HG02571 (cell line): Measurements from ENCODE around the gene SRGN.

Source experiments
- ATAC-seq: cut with Tn5 transposase; IDR thresholded peaks from one replicate; pipeline ENCODE4 v1.9.1; 2021; ENCODE audit warnings: mild to moderate bottlenecking, moderate library complexity; ENCODE audit not compliant: unreplicated experiment

SRGN gene

GRCh38 chr10:69089638-69090599 lies 2.0 kb downstream of the SRGN start:
- ATAC-seq, result peak; percentile 29

- no peak for ATAC-seq
Measured at GRCh38 chr10:69090685-69091084, 2.8 kb downstream of the SRGN start.

GRCh38 chr10:69091143-69091651 lies 3.3 kb downstream of the SRGN start:
- no peak for ATAC-seq

GRCh38 chr10:69092959-69093850 lies 5.3 kb downstream of the SRGN start:
- ATAC-seq, result no peak

GRCh38 chr10:69093933-69094332 lies 6.0 kb downstream of the SRGN start:
- ATAC-seq, result no peak

- ATAC-seq, result no peak
Measured at GRCh38 chr10:69096045-69096444, 8.1 kb downstream of the SRGN start.

GRCh38 chr10:69097729-69098128 lies 9.8 kb downstream of the SRGN start:
- ATAC-seq, result no peak

- ATAC-seq, result no peak
Measured at GRCh38 chr10:69100136-69100872, 12.4 kb downstream of the SRGN start.

- ATAC-seq, result no peak
Measured at GRCh38 chr10:69101451-69102095, 13.7 kb downstream of the SRGN start.

GRCh38 chr10:69102440-69102839 lies 14.5 kb downstream of the SRGN start:
- no peak for ATAC-seq

GRCh38 chr10:69103784-69104183 lies 15.9 kb downstream of the SRGN start:
- no peak for ATAC-seq

GRCh38 chr10:69104994-69105790 lies 17.3 kb downstream of the SRGN start:
- no peak for ATAC-seq

GRCh38 chr10:69107176-69107490 lies 19.2 kb downstream of the SRGN start:
- ATAC-seq, result no peak

GRCh38 chr10:69107699-69108098 lies 19.8 kb downstream of the SRGN start:
- ATAC-seq, result no peak

GRCh38 chr10:69119896-69120295 lies 32.0 kb downstream of the SRGN start:
- ATAC-seq, result no peak

GRCh38 chr10:69123306-69123746 lies 35.4 kb downstream of the SRGN start:
- peak; percentile 45 for ATAC-seq

GRCh38 chr10:69123747-69124562 lies 36.1 kb downstream of the SRGN start, which contains the start of gene VPS26A:
Gene VPS26A (plus strand): TSS chr10:69124178. CDS start chr10:69124278, 100 bp downstream.
- peak; percentile 83 for ATAC-seq

GRCh38 chr10:69124563-69125268 lies 36.8 kb downstream of the SRGN start:
- ATAC-seq, result peak; percentile 37
